K562 (cell line): ENCODE results near the gene SMG6. TPM values are rescaled to one million over a fixed set of nuclear protein-coding genes. Genes with fewer than 3 reads are reported as not detected.

Experiments used
- FOSL1 ChIP-seq: fragments of 200-800 bp; sonication (Bioruptor generic); conservative IDR thresholded peaks from 2 replicates; pipeline ENCODE4 v1.6.1; 2016; ENCODE audit warnings: missing genetic modification characterization, missing compliant biosample characterization
- GABPB1 ChIP-seq: sonication (generic); formaldehyde crosslinking; IDR thresholded peaks from 2 replicates; pipeline ENCODE4 v1.8.0; 2022; ENCODE audit warnings: mild to moderate bottlenecking, missing genetic modification reagents
- RAD21 ChIP-seq, 2 experiments: fragments of 250-450 bp in 1 of 2; fragments of 450-650 bp in 1 of 2; sonication (Bioruptor Pico) in 1 of 2; formaldehyde crosslinking in 1 of 2; IDR thresholded peaks in 1 of 2; conservative IDR thresholded peaks in 1 of 2; 2 replicates each; pipeline versions ENCODE4 v1.4.0 to v1.8.0; 2020 to 2022; ENCODE audit warnings: mild to moderate bottlenecking in 2 of 2, moderate library complexity in 1 of 2
- REST ChIP-seq, 2 experiments: fragments of 450-650 bp; formaldehyde crosslinking in 1 of 2; IDR thresholded peaks; 2 replicates each; pipeline versions ENCODE4 v1.4.0 to v1.6.1; 2014 to 2020; ENCODE audit warnings: mild to moderate bottlenecking in 2 of 2, borderline replicate concordance in 1 of 2, low read depth in 1 of 2
- ZBTB7A ChIP-seq: IDR thresholded peaks from 2 replicates; pipeline ENCODE4 v1.6.1; 2011; ENCODE audit warnings: low read depth, mild to moderate bottlenecking, low read length, moderate library complexity, borderline replicate concordance; ENCODE audit not compliant: control insufficient read depth
- ZNF740 ChIP-seq, 3 experiments: fragments of 200-800 bp in 1 of 3; sonication (Bioruptor generic) in 1 of 3; sonication (generic) in 1 of 3; formaldehyde crosslinking in 1 of 3; IDR thresholded peaks; 2 replicates each; pipeline versions ENCODE4 v1.6.1 to v1.8.0; 2016 to 2022; ENCODE audit warnings: mild to moderate bottlenecking in 2 of 3, missing compliant biosample characterization in 2 of 3, missing genetic modification characterization in 2 of 3, missing genetic modification reagents in 1 of 3
- polyA plus RNA-seq, 8 experiments: library from polyadenylated mRNA; depleted of rRNA in 4 of 8; stranded (reverse) in 5 of 8; unstranded in 3 of 8; fragments of >200 nt; fragmentation: Nextera tagmentation in 2 of 8; fragmentation: Illumina TruSeq in 1 of 8; extraction: Ambion mirVana in 2 of 8; extraction: Trizol in 1 of 8; gene quantifications; 2 replicates each; pipeline versions ENCODE4 v1.2.1 to v1.2.3, GENCODE V29; 2011 to 2014; ENCODE audit warnings: inconsistent platforms in 1 of 8, missing spikeins in 1 of 8
- total RNA-seq, 7 experiments: library from RNA; depleted of rRNA in 6 of 7; stranded (reverse); fragments of >200 nt in 6 of 7; fragmentation: Illumina TruSeq in 2 of 7; extraction: Trizol in 2 of 7; gene quantifications; 2 replicates each; pipeline versions ENCODE4 v1.2.1 to v1.2.3, GENCODE V29; 2011 to 2021; ENCODE audit warnings: low replicate concordance in 1 of 7
- TF ChIP-seq, protein P1 (sequence below): IDR thresholded peaks from 2 replicates; pipeline ENCODE4 v1.6.1; 2014; ENCODE audit warnings: antibody characterized with exemption

The SMG6 gene
- total and polyA plus RNA-seq, 9 of the 15 experiments (the other 6 are each of a cell fraction or from before 2014, with no cell fraction given): 0.44 to 13.9 (median 6.0) TPM

DNA sequence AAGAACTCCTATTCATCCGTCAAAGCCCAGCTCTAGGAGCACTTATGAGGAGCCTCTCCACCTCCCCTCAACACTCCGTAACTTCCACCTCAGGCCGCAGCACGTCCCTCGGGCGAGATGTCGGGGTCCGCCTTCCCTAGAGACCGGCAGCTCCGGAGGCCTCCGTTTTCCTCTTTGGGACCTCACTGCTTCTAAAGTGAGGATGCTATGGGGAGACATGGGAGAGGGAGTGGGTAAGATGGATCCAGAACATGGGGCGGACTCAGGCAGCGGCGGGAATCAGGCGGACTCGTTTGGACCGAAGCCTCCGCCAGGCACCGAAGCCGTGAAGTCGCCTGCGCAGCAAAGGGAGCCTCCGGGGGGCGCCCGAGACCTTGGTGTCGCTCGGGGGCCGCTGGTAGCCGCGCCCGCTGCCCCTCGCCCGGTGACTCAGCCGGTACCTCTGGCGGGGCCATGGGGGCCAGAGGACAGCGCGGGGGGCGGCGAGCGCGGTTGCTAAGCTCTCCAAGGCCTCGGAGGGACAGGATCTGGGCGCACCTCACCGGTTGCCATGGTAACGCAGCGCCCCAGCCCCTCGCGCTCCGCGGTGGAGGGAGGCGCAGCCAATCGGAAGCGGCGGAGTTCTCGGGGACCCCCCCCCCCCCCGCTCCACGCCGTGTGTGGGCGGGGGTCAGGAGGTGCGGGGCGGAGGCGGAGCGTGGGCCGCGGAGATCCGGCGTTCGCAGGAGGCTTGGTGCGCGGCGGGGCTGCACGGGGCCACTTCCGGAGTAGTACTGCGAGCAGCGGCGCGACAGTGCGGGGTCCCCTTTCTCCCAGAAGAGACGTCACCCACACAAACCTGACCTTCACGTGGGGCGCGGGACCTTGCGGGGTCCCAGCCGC is 250.0 kb downstream of the SMG6 start (continued):
- TF ChIP-seq ZNF740 (CRISPR knock-in tag; IDR thresholded peaks at IDR 0.05) (peak; percentile 55; the same call in 1 of the 2 replicates), ZNF740 (tag; IDR thresholded peaks at IDR 0.05) (no peak), ZBTB7A (peak; percentile 85; the same call in 1 of the 2 replicates), RAD21 (CRISPR knock-in tag; conservative IDR thresholded peaks at IDR 0.05 in 1 of 2, IDR thresholded peaks at IDR 0.05 in 1 of 2) (peak; percentile 35 to 53; a peak in 3 of 4 replicates), FOSL1 (tag) (peak; percentile 37; the same call in 1 of the 2 replicates), REST (IDR thresholded peaks at IDR 0.05; ENCODE audit: borderline replicate concordance) (peak; percentile 33; the same call in 1 of the 2 replicates), REST (CRISPR knock-in tag; IDR thresholded peaks at IDR 0.05; ENCODE audit: low read depth) (no peak), GABPB1 (CRISPR knock-in tag) (peak; percentile 42; the same call in 1 of the 2 replicates)
- TF ChIP-seq, protein P1, sequence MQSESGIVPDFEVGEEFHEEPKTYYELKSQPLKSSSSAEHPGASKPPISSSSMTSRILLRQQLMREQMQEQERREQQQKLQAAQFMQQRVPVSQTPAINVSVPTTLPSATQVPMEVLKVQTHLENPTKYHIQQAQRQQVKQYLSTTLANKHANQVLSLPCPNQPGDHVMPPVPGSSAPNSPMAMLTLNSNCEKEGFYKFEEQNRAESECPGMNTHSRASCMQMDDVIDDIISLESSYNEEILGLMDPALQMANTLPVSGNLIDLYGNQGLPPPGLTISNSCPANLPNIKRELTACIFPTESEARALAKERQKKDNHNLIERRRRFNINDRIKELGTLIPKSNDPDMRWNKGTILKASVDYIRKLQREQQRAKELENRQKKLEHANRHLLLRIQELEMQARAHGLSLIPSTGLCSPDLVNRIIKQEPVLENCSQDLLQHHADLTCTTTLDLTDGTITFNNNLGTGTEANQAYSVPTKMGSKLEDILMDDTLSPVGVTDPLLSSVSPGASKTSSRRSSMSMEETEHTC: no peak
